HG03139 (cell line): ENCODE results near the gene ANKRD33.
"Not testable (repeated sequence)": the region's sequence is repeated elsewhere in the genome, so short reads cannot be mapped to it uniquely, and the experiment has no call there.

Source experiments
- ATAC-seq: cut with Tn5 transposase; IDR thresholded peaks from one replicate; pipeline ENCODE4 v1.9.1; 2021; ENCODE audit not compliant: unreplicated experiment

The ANKRD33 gene

DNA sequence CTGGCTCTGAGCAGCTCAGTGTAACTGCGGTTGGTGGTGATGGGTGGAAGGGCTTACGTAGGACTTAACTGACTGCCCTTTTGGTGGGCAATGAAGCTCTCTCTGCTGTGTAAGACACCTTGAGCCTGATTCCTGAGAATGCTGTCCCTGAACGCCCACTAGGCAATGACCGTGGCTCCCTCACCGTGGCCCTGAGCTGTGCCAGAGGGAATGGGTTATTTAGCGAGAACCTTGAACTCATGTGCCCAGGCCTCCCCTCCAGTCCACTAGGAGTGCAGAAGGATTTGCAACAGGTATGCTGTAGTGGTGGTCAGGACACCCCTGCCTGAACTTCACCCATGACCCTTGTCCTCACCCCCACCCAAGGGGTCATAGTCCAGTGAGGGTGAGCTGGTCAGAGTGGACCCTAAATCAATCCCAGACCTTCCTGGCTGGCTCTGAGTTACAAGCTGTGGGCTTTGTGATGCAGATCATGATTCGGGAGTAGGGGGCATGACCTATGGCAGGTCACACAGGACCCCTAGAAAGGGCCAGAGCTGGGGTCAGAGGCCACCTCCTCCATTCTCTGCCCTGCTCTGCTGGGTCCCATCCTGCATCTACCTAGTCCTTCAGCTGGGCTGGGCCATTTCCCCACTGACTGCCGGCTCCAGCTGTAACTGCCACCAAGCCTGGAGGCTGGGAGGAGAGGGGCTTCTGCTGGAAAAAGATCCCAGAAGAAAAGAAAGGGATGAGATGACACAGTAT, 14.5 kb upstream of the ANKRD33 start:
- no peak for ATAC-seq

- ATAC-seq = no peak
Measured at GRCh38 chr12:51874000-51874399, 13.9 kb upstream of the ANKRD33 start.

- ATAC-seq = no peak
Measured at GRCh38 chr12:51874486-51874885, 13.4 kb upstream of the ANKRD33 start.

DNA sequence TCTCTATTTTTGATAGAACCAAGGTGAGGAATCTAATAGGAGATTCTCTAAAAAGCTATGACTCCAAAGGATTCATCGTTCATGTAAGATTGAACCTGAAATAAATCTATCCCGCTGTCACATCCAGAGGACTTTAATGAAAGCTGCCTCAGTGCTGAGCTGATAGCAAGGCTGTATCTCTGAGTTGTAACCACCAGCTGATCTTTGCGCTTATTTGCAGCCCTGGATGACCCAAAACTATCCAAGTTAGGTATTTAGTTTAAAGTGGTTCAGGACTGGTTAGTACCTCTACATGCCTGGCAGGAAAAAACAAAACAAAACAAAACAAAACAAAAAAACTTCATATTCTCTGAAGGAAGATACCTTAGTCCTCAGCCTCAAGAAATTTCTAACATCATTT, 8.8 kb upstream of the ANKRD33 start:
- ATAC-seq = no peak

GRCh38 chr12:51883295-51883694, 4.6 kb upstream of the ANKRD33 start:
- ATAC-seq = no peak

DNA sequence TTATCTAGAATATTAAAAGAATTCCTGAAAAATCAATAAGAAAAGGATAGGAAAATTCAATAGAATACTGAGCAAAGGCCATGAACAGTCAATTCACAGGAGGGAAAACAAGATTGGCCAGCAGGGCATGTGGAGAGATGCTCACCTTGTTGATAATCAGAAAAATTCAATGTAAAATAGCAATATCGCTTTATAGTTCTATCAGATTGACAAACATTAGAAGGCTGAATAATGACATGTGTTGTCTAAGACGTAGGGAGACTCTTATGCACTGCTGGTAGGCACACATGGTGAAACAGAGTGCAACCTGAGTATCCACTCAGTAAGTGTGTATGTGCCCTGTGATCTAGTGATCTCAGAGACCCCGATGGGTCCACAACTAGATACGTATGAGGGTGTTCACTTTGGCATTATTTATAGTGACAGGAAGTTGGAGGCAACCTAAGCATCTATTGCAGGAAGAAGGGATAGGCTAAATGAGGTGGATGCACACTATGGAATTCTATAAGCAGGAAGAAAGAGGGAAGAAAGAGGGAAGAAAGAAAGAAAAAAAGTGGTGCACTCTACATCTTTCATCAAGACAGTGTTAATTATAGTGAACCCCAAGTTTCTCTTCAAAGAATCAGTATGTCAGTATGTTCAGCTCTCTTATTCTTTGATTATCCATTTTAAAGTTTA, 3.8 kb upstream of the ANKRD33 start:
- no peak for ATAC-seq

DNA sequence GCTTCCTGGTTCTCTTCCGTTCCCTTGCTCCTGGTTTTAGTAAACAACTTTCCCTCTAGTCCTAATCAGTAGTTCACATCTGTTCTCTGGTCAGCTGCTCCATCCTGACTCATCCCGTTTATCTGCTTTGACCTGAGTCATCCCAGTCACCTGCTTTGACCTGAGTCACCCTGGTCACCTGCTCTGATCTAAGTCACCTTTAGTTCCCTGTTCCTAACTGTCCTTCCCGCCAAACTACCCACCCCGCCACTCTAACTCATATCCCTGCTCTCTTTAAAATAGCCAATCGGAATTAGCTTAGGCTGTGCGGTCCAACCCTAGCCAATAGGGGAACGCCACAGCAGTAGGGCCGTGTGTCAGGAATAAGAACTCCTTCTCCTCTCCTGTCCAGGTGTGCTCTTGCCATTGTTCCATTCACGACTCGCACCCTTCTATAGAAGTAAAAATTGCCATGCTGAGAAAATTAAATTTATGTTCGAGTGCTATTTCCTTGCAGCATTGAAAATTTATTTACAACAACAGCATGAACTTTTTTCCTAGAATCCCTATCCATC, 3.1 kb upstream of the ANKRD33 start:
- ATAC-seq = no peak

- not testable (repeated sequence) for ATAC-seq
Measured at GRCh38 chr12:51885294-51886020, 2.4 kb upstream of the ANKRD33 start.

- ATAC-seq = no peak
Measured at GRCh38 chr12:51886021-51886710, 1.7 kb upstream of the ANKRD33 start.

- no peak for ATAC-seq
Measured at GRCh38 chr12:51888316-51889215, 663 bp downstream of the ANKRD33 start.

GRCh38 chr12:51889216-51890132, 1.6 kb downstream of the ANKRD33 start:
- no peak for ATAC-seq

- no peak for ATAC-seq
Measured at GRCh38 chr12:51890133-51890464, 2.2 kb downstream of the ANKRD33 start.

DNA sequence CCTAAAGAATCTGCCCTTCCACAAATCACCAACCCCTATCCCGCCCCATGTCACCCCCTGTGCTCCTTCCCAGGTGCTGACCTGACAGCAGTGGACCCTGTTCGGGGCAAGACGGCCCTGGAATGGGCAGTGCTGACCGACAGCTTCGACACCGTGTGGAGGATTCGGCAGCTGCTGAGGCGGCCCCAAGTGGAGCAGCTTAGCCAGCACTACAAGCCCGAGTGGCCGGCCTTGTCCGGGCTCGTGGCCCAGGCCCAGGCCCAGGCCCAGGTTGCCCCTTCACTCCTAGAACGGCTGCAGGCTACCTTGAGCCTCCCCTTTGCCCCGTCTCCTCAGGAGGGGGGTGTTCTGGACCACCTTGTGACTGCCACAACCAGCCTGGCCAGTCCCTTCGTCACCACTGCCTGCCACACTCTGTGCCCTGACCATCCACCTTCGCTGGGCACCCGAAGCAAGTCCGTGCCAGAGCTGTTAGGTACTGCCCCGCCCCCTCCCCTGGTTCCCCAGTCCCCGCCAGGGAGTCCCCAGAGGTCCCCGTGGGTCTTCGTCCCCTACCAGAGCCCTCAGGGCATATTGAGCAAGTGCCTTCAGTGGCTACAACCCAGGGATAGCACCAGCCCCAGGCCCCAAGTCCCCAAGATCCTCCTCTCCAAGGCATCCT, 2.7 kb downstream of the ANKRD33 start:
- no peak for ATAC-seq

DNA sequence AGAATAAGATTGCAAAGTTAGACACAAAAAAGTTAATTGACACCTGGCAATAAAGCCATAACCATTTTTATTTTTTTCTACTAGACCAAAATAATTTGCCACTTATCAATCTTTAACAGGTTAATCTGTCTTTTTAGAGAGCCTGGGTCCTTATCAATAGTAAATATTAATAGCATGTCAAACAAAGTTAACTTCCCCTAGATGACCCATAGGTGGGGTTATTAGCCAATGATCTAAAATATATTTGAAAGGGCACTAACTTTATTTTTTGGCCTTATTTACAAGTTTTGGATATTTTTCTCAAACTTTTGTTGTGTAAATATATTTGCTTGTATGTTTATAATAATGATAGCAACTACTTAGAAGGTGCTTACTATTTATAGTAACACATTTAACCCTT, 3.9 kb downstream of the ANKRD33 start:
- no peak for ATAC-seq

GRCh38 chr12:51893786-51894185, 5.9 kb downstream of the ANKRD33 start:
- ATAC-seq = no peak

DNA sequence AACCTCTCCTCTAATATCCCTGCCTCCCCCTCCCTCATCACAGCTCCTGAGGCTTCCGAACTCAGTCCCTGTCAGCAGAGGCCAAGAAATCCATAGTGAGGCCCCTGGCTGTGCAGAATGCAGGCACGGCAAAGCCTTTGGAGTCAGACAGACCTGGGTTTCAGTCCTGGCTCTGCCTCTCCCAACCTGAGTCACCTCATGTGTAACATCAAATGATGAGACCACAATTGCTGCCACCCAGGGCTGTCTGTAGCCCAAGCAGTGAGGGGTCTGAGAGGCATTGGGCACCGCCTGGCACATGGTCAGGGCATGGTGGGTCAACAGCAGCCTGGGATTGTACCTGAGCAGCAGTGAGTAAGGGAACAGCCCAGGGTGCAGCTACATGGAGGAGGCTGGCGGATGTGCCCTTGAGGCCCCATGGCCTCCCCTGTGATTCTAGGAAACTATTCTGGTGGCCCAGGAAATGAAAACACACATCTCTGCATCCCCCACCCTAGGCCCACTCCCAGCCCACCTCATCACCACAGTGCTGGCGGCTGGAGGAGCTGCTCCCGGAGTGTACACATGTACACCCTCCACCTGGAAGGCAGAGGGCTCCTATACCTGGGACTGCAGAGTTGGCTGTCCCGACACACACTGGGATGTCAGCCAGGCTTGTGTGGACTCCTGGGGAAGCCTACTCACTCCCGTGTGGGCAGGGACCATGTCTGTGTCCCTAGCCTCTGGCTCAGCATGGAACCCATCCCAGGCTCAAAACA, 7.7 kb downstream of the ANKRD33 start:
- no peak for ATAC-seq

DNA sequence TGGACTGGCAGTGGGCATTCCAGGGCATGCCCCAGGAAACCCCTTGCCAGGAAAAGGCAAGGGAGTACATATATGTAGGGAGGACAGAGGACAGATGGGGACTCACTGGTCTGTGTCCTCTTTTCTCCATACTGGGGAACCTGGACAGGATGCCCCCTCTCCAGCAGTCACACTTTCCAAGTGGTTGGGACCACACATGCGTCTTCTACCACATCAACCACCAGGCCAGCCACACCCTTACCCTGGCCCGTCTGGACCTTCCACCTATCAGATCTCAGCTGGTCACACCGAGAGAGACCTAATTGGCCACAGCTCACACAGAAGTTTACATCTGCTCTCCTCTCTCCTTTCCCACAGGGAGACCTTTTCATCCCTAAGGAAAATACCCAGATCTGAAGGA, 8.3 kb downstream of the ANKRD33 start:
- ATAC-seq = no peak

- ATAC-seq = no peak
Measured at GRCh38 chr12:51897181-51897580, 9.3 kb downstream of the ANKRD33 start.
